Activated naive CD4-positive, alpha-beta T cell treated with anti-CD3 and anti-CD28 coated beads, Interleukin-2, amount 50 U/mL, for 72 hours (primary cell): Measurements from ENCODE around the gene PCDH9. TPM values are rescaled to one million over a fixed set of nuclear protein-coding genes. Genes with fewer than 3 reads are reported as not detected.

Experiments
- ATAC-seq, 2 donors: fragments of 150-1000 bp; cut with Tn5 transposase; 2 replicates each; pipeline ENCODE4 v1.10.0; 2021; ENCODE audit warnings: mild to moderate bottlenecking in 2 of 2, moderate library complexity in 2 of 2
- DNase-seq, 2 donors: peaks; one replicate each; pipeline ENCODE4 v3.0.0; 2021 to 2022; ENCODE audit warnings: low spot score in 2 of 2
- H3K27ac Mint-ChIP-seq, 2 donors: one replicate each; pipeline ENCODE4 v1.8.0; 2022; ENCODE audit warnings: mild to moderate bottlenecking in 2 of 2, mixed read lengths in 2 of 2
- H3K36me3 Mint-ChIP-seq, 2 donors: one replicate each; pipeline ENCODE4 v1.8.0; 2022; ENCODE audit warnings: mixed read lengths in 2 of 2
- H3K9me3 Mint-ChIP-seq, 2 donors: one replicate each; pipeline ENCODE4 v1.8.0; 2022; ENCODE audit warnings: mixed read lengths in 2 of 2
- total RNA-seq, 2 donors: library from RNA; stranded (reverse); gene quantifications; one replicate each; pipeline ENCODE4 v1.2.3, GENCODE V29; 2022

Gene PCDH9
- total RNA-seq, 2 donors from 2014 or later = 0.16 to 0.48 TPM

- Mint-ChIP-seq H3K27ac (no peak overlapping the region), H3K9me3 (no peaks in the 10 kb centered on the region), H3K36me3 (no peaks in the 10 kb centered on the region)
- ATAC-seq = no peak
- no peak for DNase-seq
Measured at GRCh38 chr13:67147342-67148133, 82.6 kb downstream of the PCDH9 start.

- Mint-ChIP-seq H3K36me3 (no peaks in the 10 kb centered on the region), H3K9me3 (no peaks in the 10 kb centered on the region), H3K27ac (no peak overlapping the region)
- ATAC-seq = no peak
- no peak for DNase-seq
Measured at GRCh38 chr13:67146523-67147130, 83.5 kb downstream of the PCDH9 start.

- Mint-ChIP-seq H3K27ac (no peak overlapping the region), H3K9me3 (no peaks in the 10 kb centered on the region), H3K36me3 (no peaks in the 10 kb centered on the region)
- DNase-seq (no peak), ATAC-seq (no peak)
Measured at GRCh38 chr13:67145950-67146349, 84.2 kb downstream of the PCDH9 start.

- Mint-ChIP-seq H3K9me3 (no peaks in the 10 kb centered on the region), H3K27ac (no peak overlapping the region), H3K36me3 (no peaks in the 10 kb centered on the region)
- ATAC-seq (no peak), DNase-seq (no peak)
Measured at GRCh38 chr13:67143544-67144115, 86.5 kb downstream of the PCDH9 start.

- ATAC-seq (no peak), DNase-seq (no peak)
- Mint-ChIP-seq H3K9me3 (no peaks in the 10 kb centered on the region), H3K36me3 (no peaks in the 10 kb centered on the region), H3K27ac (no peak overlapping the region)
Measured at GRCh38 chr13:67140006-67140405, 90.1 kb downstream of the PCDH9 start.

- H3K9me3 Mint-ChIP-seq = no peaks in the 10 kb centered on the region
- no peaks in the 10 kb centered on the region for H3K36me3 Mint-ChIP-seq
Measured at GRCh38 chr13:67139551-67139950, 90.6 kb downstream of the PCDH9 start.

GRCh38 chr13:67138970-67139369 lies 91.2 kb downstream of the PCDH9 start:
- no peak for ATAC-seq
- Mint-ChIP-seq H3K27ac (no peak overlapping the region), H3K9me3 (no peaks in the 10 kb centered on the region), H3K36me3 (no peaks in the 10 kb centered on the region)
- DNase-seq = no peak

More at GRCh38 chr13:67139551-67139950, 90.6 kb downstream of the PCDH9 start:
- no peak for ATAC-seq
- H3K27ac Mint-ChIP-seq = no peak overlapping the region
- no peak for DNase-seq

- H3K27ac Mint-ChIP-seq = no peak overlapping the region
- DNase-seq (no peak), ATAC-seq (no peak)
- no peaks in the 10 kb centered on the region for H3K9me3 Mint-ChIP-seq
- H3K36me3 Mint-ChIP-seq = no peaks in the 10 kb centered on the region
Measured at GRCh38 chr13:67137044-67137735, 92.9 kb downstream of the PCDH9 start.

- DNase-seq = no peak
- H3K27ac Mint-ChIP-seq = no peak overlapping the region
- no peaks in the 10 kb centered on the region for H3K9me3 Mint-ChIP-seq
- no peak for ATAC-seq
- H3K36me3 Mint-ChIP-seq = no peaks in the 10 kb centered on the region
Measured at GRCh38 chr13:67136157-67136556, 94.0 kb downstream of the PCDH9 start.

GRCh38 chr13:67135356-67135755 lies 94.8 kb downstream of the PCDH9 start:
- Mint-ChIP-seq H3K27ac (no peak overlapping the region), H3K9me3 (no peaks in the 10 kb centered on the region), H3K36me3 (no peaks in the 10 kb centered on the region)
- no peak for ATAC-seq
- DNase-seq = no peak

GRCh38 chr13:67134417-67135129 lies 95.6 kb downstream of the PCDH9 start:
- H3K27ac Mint-ChIP-seq = no peak overlapping the region
- DNase-seq = no peak

GRCh38 chr13:67133476-67133875 lies 96.7 kb downstream of the PCDH9 start:
- no peak for DNase-seq
- no peaks in the 10 kb centered on the region for H3K36me3 Mint-ChIP-seq
- H3K9me3 Mint-ChIP-seq = no peaks in the 10 kb centered on the region
- H3K27ac Mint-ChIP-seq = no peak overlapping the region
- ATAC-seq = no peak

More at GRCh38 chr13:67134417-67135129, 95.6 kb downstream of the PCDH9 start:
- no peaks in the 10 kb centered on the region for H3K36me3 Mint-ChIP-seq
- H3K9me3 Mint-ChIP-seq = no peaks in the 10 kb centered on the region
- no peak for ATAC-seq

GRCh38 chr13:67131393-67131792 lies 98.7 kb downstream of the PCDH9 start:
- no peak for DNase-seq
- H3K36me3 Mint-ChIP-seq = no peaks in the 10 kb centered on the region
- no peak for ATAC-seq
- H3K9me3 Mint-ChIP-seq = no peaks in the 10 kb centered on the region
- no peak overlapping the region for H3K27ac Mint-ChIP-seq

GRCh38 chr13:67130444-67130843 lies 99.7 kb downstream of the PCDH9 start:
- DNase-seq (no peak), ATAC-seq (no peak)
- Mint-ChIP-seq H3K27ac (no peak overlapping the region), H3K36me3 (no peaks in the 10 kb centered on the region), H3K9me3 (no peaks in the 10 kb centered on the region)

- no peak overlapping the region for H3K27ac Mint-ChIP-seq
- H3K9me3 Mint-ChIP-seq = no peaks in the 10 kb centered on the region
- DNase-seq (no peak), ATAC-seq (no peak)
- no peaks in the 10 kb centered on the region for H3K36me3 Mint-ChIP-seq
Measured at GRCh38 chr13:67128136-67128535, 102.0 kb downstream of the PCDH9 start.

GRCh38 chr13:67125681-67126080 lies 104.5 kb downstream of the PCDH9 start:
- no peak for DNase-seq
- Mint-ChIP-seq H3K9me3 (no peaks in the 10 kb centered on the region), H3K36me3 (no peaks in the 10 kb centered on the region), H3K27ac (no peak overlapping the region)
- ATAC-seq = no peak

GRCh38 chr13:67123165-67123564 lies 107.0 kb downstream of the PCDH9 start:
- Mint-ChIP-seq H3K36me3 (no peaks in the 10 kb centered on the region), H3K9me3 (no peaks in the 10 kb centered on the region), H3K27ac (no peak overlapping the region)
- no peak for DNase-seq
- ATAC-seq = no peak
